Tibial nerve (tissue), 3 donors: ENCODE results near the gene CTSA.

ENCODE experiments used
- POLR2A ChIP-seq, 2 donors: fragments of 450-650 bp; IDR thresholded peaks; one replicate each; pipeline ENCODE4 v1.6.1; 2017; ENCODE audit warnings: antibody characterized with exemption in 2 of 2, mild to moderate bottlenecking in 2 of 2, moderate library complexity in 2 of 2
- TF ChIP-seq, protein P1 (sequence below), 5 experiments: fragments of 200-600 bp in 3 of 5; fragments of 450-650 bp in 2 of 5; sonication (generic) in 3 of 5; IDR thresholded peaks; one replicate each; pipeline ENCODE4 v1.5.1; 2016 to 2019; ENCODE audit warnings: antibody characterized with exemption in 5 of 5, mild to moderate bottlenecking in 3 of 5, moderate library complexity in 2 of 5

DNA sequence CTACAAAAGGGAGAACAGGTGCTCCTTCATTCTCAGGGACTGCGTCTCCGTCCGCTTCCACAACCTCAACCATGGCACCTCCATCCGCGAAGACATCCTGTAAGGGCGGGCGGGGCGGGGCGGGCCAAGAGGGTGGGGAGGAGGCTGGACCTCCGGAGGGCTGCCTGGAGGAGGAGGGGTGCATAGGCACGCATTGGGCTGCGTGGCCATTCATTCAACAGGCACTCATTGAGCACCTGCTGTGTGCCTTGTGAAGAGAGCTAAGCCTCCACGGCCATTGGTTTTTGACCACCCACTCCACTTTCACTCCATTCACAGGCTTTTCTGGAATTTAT lies 33.3 kb upstream of the CTSA start:
- TF ChIP-seq, protein P1, sequence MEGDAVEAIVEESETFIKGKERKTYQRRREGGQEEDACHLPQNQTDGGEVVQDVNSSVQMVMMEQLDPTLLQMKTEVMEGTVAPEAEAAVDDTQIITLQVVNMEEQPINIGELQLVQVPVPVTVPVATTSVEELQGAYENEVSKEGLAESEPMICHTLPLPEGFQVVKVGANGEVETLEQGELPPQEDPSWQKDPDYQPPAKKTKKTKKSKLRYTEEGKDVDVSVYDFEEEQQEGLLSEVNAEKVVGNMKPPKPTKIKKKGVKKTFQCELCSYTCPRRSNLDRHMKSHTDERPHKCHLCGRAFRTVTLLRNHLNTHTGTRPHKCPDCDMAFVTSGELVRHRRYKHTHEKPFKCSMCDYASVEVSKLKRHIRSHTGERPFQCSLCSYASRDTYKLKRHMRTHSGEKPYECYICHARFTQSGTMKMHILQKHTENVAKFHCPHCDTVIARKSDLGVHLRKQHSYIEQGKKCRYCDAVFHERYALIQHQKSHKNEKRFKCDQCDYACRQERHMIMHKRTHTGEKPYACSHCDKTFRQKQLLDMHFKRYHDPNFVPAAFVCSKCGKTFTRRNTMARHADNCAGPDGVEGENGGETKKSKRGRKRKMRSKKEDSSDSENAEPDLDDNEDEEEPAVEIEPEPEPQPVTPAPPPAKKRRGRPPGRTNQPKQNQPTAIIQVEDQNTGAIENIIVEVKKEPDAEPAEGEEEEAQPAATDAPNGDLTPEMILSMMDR (IDR thresholded peaks at IDR 0.05), result no peak
- no peak for TF ChIP-seq POLR2A (IDR thresholded peaks at IDR 0.05)
